GM20431 (cell line): ENCODE data around the gene MAP3K2.

Experiments
- in situ Hi-C: fragments of 300-500 bp; cut with MseI, MboI; formaldehyde crosslinking; loops from one replicate; pipeline ENCODE4 v1.15.0; 2020; ENCODE audit warnings: low sequenced_read_pairs; ENCODE audit not compliant: unreplicated experiment

MAP3K2 gene

DNA sequence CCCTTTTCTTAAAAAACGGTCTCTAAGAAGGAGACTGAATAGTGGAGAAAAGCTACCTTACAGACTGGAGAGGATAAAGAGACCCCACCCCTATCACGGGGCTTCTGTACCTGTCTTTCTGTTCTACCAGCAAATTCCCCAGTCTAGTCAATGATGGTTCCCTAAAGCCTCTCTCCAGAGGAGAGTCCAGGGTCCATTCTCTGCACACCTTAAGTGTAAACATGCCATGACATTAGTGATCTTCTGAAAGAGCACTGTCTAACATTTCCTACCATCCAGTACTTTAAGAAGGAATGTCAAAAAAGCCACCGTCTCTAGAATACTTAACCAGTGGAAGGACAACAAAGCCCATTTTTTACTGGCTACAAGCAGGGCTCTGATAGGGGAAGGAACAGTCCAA, 76.8 kb downstream of the MAP3K2 start:
- in situ Hi-C loops = no loop called here

DNA sequence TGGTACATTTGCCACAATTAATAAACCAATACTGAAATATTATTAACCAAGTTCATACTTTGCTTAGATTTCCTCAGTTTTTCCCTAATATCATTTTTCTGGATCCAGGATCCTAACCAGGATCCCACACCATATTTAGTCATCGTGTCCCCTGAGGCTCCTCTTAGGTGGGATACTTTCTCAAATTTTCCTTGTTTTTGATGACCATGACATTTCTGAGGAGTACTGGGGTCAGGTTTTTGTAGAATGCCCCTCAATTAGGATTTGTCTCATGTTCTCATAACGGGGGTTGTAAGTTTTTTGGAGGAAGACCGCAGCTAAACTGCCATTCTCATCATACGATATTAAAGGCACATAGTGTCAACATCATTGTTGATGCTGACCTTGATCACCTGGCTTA, 78.3 kb downstream of the MAP3K2 start:
- in situ Hi-C loops = no loop called here

DNA sequence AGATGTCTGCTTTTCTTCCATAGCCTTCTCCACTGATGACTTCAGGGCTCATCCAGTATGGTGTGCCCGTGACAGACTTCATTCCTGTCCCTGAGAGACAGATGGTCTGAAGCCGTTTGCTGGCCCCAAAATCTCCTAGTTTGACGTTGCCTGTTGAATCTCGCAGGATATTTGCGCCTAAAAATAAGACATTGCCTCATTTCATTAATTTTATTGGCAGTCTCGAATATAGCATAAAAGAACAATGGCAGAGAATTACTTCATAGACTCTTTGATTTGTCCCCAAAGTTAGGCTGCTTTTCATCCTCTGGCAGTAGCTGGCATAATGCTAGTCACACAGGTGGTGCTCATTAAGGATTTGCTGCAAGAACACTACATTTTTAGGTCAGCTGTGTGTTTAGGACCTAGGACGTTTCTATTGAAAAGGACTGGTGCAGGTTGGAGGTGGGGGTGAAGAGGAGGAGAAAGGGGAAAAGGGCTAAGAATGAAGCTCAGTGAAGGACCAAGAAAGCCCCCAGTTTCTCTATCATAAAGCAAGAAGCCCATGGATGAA, 79.1 kb downstream of the MAP3K2 start:
- in situ Hi-C loops = no loop called here

DNA sequence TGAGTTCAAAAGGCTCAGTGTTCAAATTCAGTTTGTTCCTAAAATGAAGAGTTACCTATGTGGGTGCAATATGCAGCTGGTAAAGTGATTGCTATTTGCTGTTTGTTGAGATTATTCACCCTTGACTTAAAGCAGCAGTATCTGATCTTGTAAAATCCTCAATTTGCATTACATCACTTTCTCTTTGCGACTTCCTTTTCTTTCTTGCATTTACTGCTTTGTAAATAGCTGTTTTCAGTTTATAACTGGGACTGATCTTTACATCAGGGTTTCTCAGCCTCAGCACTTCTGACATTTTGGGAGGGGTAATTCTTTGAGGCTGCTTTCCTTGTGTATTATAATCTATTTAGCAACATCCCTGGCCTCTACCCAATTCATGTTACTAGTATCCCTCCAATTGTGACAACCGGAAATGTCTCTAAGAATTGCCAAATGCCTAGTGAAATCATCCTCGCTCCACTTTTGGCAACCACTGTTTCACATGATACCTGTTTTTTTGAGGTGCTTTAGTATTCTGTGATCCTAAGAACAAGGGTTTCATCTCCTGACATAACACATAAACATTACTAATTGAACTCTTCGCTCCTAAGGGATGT, 81.7 kb downstream of the MAP3K2 start:
- in situ Hi-C loops = no loop called here

DNA sequence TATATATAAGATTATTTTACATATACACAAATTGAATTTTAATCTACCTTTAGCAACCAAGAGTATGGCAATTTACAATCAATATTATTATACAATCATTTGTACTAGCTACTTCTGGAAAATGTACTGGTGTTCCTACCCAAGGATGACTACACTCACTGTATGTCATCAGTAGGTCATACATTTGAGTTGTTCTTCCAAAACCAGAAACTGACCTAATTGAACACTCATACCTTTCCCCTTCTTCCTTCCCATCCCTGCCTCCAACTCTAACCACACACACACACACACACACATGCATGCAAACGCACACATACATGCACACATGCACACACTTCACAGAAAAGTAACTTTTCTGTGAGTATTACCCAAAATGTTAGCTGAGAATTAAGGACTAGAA, 85.6 kb downstream of the MAP3K2 start:
- in situ Hi-C loops = no loop called here

- in situ Hi-C loops = no loop called here
These were observed 93.8 kb downstream of the MAP3K2 start, which contains the start of gene ERCC3 for GRCh38 chr2:127293748-127294562. ERCC3 (minus strand) TSS chr2:127294144; CDS start chr2:127294081, 63 bp downstream.

DNA sequence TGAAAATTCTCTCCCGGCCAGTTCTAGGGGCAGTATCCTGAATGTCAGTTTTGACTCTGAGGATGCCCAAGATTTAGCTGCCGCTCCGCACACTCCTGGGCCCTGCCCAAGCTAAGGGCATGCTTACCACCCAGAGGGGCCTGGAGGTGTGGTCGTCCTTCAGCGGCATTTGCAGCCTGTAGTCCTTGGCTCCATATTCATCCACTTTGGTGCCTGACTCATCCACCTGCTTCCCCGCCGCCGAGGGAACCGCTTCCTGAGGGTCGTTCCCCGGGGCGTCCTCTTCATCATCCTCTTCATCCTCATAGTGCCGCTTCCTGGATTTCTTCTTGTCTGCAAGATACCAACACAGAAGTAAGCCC, 94.4 kb downstream of the MAP3K2 start:
- in situ Hi-C loops = no loop called here

- in situ Hi-C loops = no loop called here
These were observed 99.5 kb downstream of the MAP3K2 start for GRCh38 chr2:127288274-127288673.

DNA sequence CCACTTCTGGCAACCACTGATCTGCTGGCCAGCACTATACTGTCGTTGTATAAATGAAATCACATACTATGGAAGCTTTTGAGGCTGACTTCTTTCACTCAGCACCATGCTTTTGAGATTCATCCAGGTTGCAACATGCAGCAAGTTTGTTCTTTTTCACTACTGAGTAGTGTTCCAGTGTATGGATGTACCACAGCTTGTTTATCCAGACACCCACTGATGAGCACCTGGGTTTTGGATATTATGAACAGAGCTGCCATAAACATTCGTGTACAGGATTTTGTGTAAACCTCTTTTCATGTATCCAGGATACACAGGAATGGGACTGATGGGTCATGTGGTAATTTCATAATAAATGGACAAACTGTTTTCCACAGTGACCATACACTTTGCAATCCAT, 104.5 kb downstream of the MAP3K2 start:
- in situ Hi-C loops = no loop called here

GRCh38 chr2:127280693-127281092, 107.1 kb downstream of the MAP3K2 start:
- in situ Hi-C loops = no loop called here

- in situ Hi-C loops = no loop called here
These were observed 108.0 kb downstream of the MAP3K2 start for GRCh38 chr2:127279781-127280180.

DNA sequence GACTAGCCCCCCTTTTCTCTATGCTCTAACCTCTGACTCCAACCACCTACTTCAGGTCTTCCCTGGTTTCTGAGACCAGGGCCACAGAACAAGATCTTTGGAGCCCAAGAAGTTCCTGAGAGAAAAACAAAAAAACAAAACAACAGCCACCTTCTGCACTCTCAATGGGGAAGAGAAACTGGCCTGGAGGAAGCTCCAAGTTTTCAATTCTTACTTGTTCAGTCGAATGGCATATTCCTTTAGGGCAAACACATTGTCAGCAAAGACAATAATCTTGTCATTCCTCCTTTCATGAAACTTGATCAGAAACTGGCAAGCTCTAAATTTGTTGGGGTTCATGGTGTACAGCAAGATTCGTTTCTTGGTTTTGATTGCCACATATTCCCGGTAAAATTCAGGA, 108.8 kb downstream of the MAP3K2 start:
- in situ Hi-C loops = no loop called here

DNA sequence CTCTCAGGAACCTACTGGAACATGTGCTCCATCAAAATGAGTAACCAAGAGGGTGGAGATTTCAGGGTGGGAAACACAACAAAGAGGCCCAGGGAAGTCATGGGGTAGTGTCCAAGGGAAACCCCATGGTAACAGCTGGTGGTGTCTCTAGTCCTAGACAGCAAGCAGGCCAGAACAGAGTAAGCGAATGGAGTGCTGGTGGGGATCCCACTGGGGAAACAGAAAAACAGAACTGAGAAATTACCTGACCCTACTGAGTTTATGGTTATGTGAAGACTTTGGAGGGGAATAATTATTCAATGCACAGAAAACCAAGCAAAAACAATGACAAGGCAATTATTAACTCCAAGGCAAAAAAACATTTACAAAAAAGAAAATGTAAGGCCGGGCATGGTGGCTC, 110.7 kb downstream of the MAP3K2 start:
- in situ Hi-C loops = no loop called here

GRCh38 chr2:127275789-127276188, 112.0 kb downstream of the MAP3K2 start:
- in situ Hi-C loops = no loop called here

DNA sequence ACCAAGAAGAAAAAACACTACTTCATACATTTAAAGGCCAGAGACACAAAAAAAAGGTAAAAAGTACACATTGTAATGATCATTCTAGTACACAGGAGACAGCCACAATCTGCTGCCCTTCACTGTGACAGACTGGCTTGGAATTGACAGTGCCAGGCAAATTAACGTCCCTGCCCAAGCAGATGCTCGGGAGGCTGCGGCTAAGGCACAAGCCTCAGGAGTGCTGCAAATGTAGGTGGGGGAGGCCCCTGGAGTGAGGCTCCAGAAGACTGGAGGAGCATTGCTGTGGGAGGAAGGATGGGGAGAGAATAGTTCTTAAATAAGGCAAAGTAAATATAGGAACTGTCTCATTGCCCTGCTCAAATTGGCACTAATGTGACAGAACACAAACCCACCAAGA, 112.4 kb downstream of the MAP3K2 start:
- in situ Hi-C loops = no loop called here

DNA sequence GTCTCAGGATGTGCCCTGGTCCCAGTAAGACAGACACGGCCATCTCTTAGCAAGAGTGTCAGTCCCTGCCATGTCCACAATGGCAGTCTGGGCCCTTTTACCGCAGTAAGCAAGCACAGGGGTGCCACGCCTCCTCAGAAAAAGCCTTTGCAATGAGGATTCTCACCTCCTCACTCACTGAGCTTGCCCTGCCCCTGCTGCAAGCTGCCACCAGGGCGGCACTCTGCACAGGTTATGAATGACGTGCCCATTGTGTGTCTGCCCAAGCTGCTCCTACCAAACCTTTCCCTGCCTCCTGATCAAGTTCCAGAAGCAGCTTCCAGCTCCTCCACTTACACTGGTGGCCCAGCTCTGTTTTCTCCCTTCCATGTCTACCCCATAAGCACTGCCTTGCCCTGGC, 117.1 kb downstream of the MAP3K2 start:
- in situ Hi-C loops = no loop called here

DNA sequence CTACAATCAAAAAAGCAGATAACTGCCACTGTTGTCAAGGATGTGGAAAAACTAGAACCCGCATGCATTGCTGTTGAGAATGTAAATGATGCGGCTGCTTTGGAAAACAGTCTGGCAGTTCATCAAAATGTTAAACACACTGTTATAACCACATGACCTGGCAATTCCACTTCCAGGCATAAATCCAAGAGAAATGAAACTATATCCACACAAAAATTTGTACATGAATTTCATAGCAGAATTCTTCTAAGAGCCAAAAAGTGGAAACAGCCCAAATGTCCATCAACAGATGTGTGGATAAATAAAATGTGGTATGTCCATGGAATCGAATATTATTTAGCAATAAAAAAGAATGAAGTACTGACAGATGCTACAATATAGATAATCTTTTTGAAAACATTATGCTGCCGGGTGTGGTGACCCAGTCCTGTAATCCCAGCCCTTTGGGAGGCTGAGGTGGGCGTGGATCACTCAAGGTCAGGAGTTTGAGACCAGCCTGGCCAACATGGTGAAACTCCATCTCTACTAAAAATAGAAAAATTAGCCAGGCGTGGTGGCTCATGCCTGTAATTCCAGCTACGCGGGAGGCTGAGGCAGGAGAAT, 125.9 kb downstream of the MAP3K2 start:
- in situ Hi-C loops = no loop called here

- in situ Hi-C loops = no loop called here
These were observed 128.4 kb downstream of the MAP3K2 start for GRCh38 chr2:127259355-127259754.

GRCh38 chr2:127256866-127257265, 130.9 kb downstream of the MAP3K2 start:
- in situ Hi-C loops = no loop called here

DNA sequence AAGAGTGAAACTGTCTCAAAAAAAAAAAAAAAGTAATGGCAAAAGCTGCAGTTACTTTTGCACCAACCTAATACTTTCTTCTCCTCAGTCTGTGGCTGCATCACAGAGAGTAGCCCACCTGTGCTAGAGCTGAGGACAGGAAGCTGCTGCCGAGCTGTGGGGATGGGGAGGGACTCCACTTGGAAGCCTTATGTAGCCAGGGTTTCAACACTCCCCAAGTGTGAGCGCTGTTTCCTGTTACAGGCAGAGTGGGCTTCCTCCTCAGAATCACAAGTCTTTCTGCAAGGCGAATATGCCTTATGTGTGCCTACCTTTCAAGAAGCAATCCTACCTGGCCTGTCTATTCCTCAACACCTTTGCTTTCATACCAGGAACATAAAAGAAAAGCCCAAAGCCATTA, 131.4 kb downstream of the MAP3K2 start:
- in situ Hi-C loops = no loop called here

DNA sequence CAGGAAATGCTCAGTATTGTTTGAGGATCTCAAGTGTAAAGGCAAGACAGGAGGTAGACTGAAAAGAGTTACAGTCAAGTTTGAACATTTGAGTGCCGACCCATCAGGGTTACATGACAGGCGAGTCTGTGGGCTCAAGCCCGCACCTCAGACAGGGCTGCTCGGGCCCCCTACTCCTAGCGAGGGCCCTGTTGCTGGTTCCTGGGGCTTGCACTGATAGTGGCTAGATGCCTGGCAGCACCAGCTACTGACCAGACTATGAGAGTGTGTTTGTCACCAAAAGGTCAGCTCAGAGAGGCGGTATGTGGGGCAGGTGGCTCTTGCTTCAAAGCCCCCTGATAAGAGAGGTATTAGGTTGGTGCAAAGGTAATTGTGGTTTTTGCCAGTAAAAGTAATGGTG, 132.1 kb downstream of the MAP3K2 start:
- in situ Hi-C loops = no loop called here
